RWPE1 (cell line): ENCODE measurements around the gene RAB40A.

Source experiments
- CTCF ChIA-PET: fragments of 350-600 bp; sonication (Branson Sonifier 250); formaldehyde crosslinking; extraction: SDS; loops from one replicate; lab custom pipeline; 2021; lab: Yijun Ruan, JAX
- POLR2A ChIA-PET: fragments of 400-600 bp; formaldehyde crosslinking; extraction: SDS; loops from one replicate; lab custom pipeline; 2020; ENCODE audit warnings: antibody characterized with exemption; ENCODE audit not compliant: low non-redundant PET; lab: Yijun Ruan, JAX
- DNase-seq: peaks from one replicate; pipeline ENCODE4 v3.0.0; 2012; ENCODE audit warnings: low spot score
- H3K27ac ChIP-seq: fragments of 450-650 bp; 2 replicates; pipeline ENCODE4 v1.5.1; 2017
- CTCF ChIP-seq: fragments of 450-650 bp; conservative IDR thresholded peaks from 2 replicates; pipeline ENCODE4 v1.5.1; 2017; ENCODE audit warnings: low read depth, mild to moderate bottlenecking

Gene RAB40A

GRCh38 chrX:103519389-103519788 lies at the start of gene RAB40A:
RAB40A (minus strand) TSS chrX:103519489; CDS start chrX:103500756, 18,733 bp downstream.
- DNase-seq: no peak
- ChIA-PET POLR2A (no interaction called here), CTCF (no interaction called here)
- H3K27ac ChIP-seq: no peak within 1 kb of the TSS
- TF ChIP-seq CTCF: no peak

GRCh38 chrX:103565752-103566151 lies 46.5 kb upstream of the RAB40A start:
- ChIA-PET POLR2A (no interaction called here), CTCF (interaction anchor here (0.6 kb wide), 1 partner anchor 15 kb away, joined by 4 read pairs; no protein-coding TSS in a partner anchor)
- TF ChIP-seq CTCF: no peak
- H3K27ac ChIP-seq: no peak overlapping the region
- no peak for DNase-seq

GRCh38 chrX:103565197-103565596 lies 45.9 kb upstream of the RAB40A start:
- no peak overlapping the region for H3K27ac ChIP-seq
- ChIA-PET POLR2A (no interaction called here), CTCF (no interaction called here)
- no peak for TF ChIP-seq CTCF
- no peak for DNase-seq

- ChIA-PET CTCF (interaction anchor here (0.7 kb wide), 1 partner anchor 227 kb away, joined by 3 read pairs; no protein-coding TSS in a partner anchor), POLR2A (no interaction called here)
- TF ChIP-seq CTCF: no peak
- no peak for DNase-seq
- H3K27ac ChIP-seq: no peak overlapping the region
Observed at GRCh38 chrX:103562801-103563200, 43.5 kb upstream of the RAB40A start.

- POLR2A ChIA-PET: no interaction called here
- no peak for TF ChIP-seq CTCF
- H3K27ac ChIP-seq: no peak overlapping the region
- CTCF ChIA-PET: no interaction called here
- DNase-seq: no peak
Observed at GRCh38 chrX:103560256-103560655, 41.0 kb upstream of the RAB40A start.

GRCh38 chrX:103556963-103557612 lies 37.8 kb upstream of the RAB40A start:
- no peak overlapping the region for H3K27ac ChIP-seq
- CTCF ChIA-PET: interaction anchor here (0.6 kb wide), 1 partner anchor 306 kb away, joined by 3 read pairs; no protein-coding TSS in a partner anchor
- POLR2A ChIA-PET: no interaction called here
- no peak for DNase-seq
- TF ChIP-seq CTCF: no peak
